Testis (tissue), 2 donors: ENCODE data around the gene UBE2V1.

Experiments
- CTCF ChIP-seq, 3 experiments: fragments of 450-650 bp in 2 of 3; fragments of 200-600 bp in 1 of 3; sonication (generic) in 1 of 3; IDR thresholded peaks; one replicate each; pipeline ENCODE4 v1.5.1; 2016 to 2019; ENCODE audit warnings: antibody characterized with exemption in 3 of 3, mild to moderate bottlenecking in 2 of 3, moderate library complexity in 1 of 3
- POLR2A ChIP-seq: fragments of 450-650 bp; IDR thresholded peaks from one replicate; pipeline ENCODE4 v1.6.1; 2017; ENCODE audit warnings: antibody characterized with exemption, mild to moderate bottlenecking, moderate library complexity

- TF ChIP-seq CTCF (IDR thresholded peaks at IDR 0.05), result no peak
- TF ChIP-seq POLR2A, result no peak
These were observed 10.5 kb upstream of the UBE2V1 start for GRCh38 chr20:50123418-50123817.
